Thoracic aorta (tissue), 2 donors: ENCODE data around the gene BLM. TPM values are rescaled to one million over a fixed set of nuclear protein-coding genes. Genes with fewer than 3 reads are reported as not detected.

Source experiments
- ATAC-seq: fragments of 150-250 bp; one replicate; pipeline ENCODE4 v1.8.0; 2017; ENCODE audit warnings: low read depth; ENCODE audit not compliant: insufficient number of reproducible peaks, low FRiP score
- DNase-seq: peaks from one replicate; pipeline ENCODE4 v3.0.0-alpha.2; 2020; ENCODE audit warnings: low spot score
- H3K27ac ChIP-seq, 2 donors: fragments of 200-600 bp; sonication (generic); 1 replicate in 1 of 2; 2 replicates in 1 of 2; pipeline ENCODE4 v1.5.1; 2016; ENCODE audit warnings: mild to moderate bottlenecking in 2 of 2, moderate library complexity in 2 of 2
- H3K27me3 ChIP-seq: fragments of 200-600 bp; sonication (generic); replicated peaks from 2 replicates; pipeline ENCODE4 v1.6.0; 2016; ENCODE audit warnings: mild to moderate bottlenecking; ENCODE audit not compliant: insufficient read depth
- H3K36me3 ChIP-seq: fragments of 200-600 bp; sonication (generic); one replicate; pipeline ENCODE4 v1.5.1; 2016
- H3K4me1 ChIP-seq, 2 donors: fragments of 200-600 bp; sonication (generic); 1 replicate in 1 of 2; 2 replicates in 1 of 2; pipeline versions ENCODE4 v1.5.1 to v1.6.0; 2016; ENCODE audit warnings: low read depth in 2 of 2, mild to moderate bottlenecking in 1 of 2; ENCODE audit not compliant: control insufficient read depth in 1 of 2
- H3K4me3 ChIP-seq: fragments of 200-600 bp; sonication (generic); 2 replicates; pipeline ENCODE4 v1.5.1; 2016; ENCODE audit warnings: mild to moderate bottlenecking
- H3K9me3 ChIP-seq: fragments of 200-600 bp; sonication (generic); 2 replicates; pipeline ENCODE4 v1.5.1; 2016
- total RNA-seq, 2 donors: library from RNA; depleted of rRNA; stranded (reverse); fragments of >200 nt; gene quantifications; one replicate each; pipeline versions ENCODE4 v1.1.0 to v1.2.3, GENCODE V29; 2016
- TF ChIP-seq, protein P1 (sequence below): fragments of 200-600 bp; sonication (generic); IDR thresholded peaks from one replicate; pipeline ENCODE4 v1.5.1; 2019; ENCODE audit warnings: antibody characterized with exemption

BLM gene
- total RNA-seq, 2 donors from 2014 or later = 0.49 to 0.81 TPM

GRCh38 chr15:90761629-90762028 is 44.5 kb downstream of the BLM start:
- Histone ChIP-seq H3K9me3 (no peaks in the 10 kb centered on the region), H3K36me3 (no peaks in the 10 kb centered on the region), H3K27ac (peak overlapping the region in 1 of 2 donors; percentile 13), H3K27me3 (no peaks in the 10 kb centered on the region), H3K4me1 (peaks cover 8 to 9% of the 10 kb centered on the region in 2 donors), H3K4me3 (no peak overlapping the region)
- TF ChIP-seq, protein P1, sequence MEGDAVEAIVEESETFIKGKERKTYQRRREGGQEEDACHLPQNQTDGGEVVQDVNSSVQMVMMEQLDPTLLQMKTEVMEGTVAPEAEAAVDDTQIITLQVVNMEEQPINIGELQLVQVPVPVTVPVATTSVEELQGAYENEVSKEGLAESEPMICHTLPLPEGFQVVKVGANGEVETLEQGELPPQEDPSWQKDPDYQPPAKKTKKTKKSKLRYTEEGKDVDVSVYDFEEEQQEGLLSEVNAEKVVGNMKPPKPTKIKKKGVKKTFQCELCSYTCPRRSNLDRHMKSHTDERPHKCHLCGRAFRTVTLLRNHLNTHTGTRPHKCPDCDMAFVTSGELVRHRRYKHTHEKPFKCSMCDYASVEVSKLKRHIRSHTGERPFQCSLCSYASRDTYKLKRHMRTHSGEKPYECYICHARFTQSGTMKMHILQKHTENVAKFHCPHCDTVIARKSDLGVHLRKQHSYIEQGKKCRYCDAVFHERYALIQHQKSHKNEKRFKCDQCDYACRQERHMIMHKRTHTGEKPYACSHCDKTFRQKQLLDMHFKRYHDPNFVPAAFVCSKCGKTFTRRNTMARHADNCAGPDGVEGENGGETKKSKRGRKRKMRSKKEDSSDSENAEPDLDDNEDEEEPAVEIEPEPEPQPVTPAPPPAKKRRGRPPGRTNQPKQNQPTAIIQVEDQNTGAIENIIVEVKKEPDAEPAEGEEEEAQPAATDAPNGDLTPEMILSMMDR = no peak
- no peak for ATAC-seq
- no peak for DNase-seq

DNA sequence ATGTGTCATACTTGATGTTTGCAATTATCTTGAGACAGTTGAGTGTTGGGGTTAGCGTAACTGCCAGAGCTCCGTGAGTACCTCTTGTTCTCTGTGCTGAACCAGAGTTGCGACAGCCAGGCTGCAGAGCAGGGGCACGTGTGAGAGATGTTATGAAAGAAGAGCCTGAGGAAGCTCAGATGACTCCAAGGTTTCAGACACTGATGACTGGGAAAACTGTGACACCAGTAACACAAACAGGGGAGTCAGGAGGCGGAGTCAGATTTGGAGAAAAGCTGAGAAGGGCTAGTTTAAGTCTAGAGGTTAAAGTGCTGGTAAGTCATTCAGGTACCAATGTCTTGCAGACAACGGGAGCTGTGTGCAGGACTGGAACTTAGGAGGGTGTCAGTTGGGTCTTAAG is 45.0 kb downstream of the BLM start:
- peak; percentile 53 for DNase-seq
- peak; percentile 67 for ATAC-seq
- TF ChIP-seq, protein P1 = no peak

GRCh38 chr15:90763366-90764099 is 46.4 kb downstream of the BLM start:
- DNase-seq = no peak
- Histone ChIP-seq H3K27me3 (no peaks in the 10 kb centered on the region), H3K36me3 (no peaks in the 10 kb centered on the region), H3K9me3 (no peaks in the 10 kb centered on the region), H3K27ac (no peak overlapping the region), H3K4me3 (no peak overlapping the region), H3K4me1 (peaks cover 8 to 9% of the 10 kb centered on the region in 2 donors)
- ATAC-seq = no peak
- TF ChIP-seq, protein P1 = no peak

More for the DNA sequence above, 45.0 kb downstream of the BLM start:
- Histone ChIP-seq H3K36me3 (no peaks in the 10 kb centered on the region), H3K27ac (peak overlapping the region in 1 of 2 donors; percentile 28), H3K9me3 (no peaks in the 10 kb centered on the region), H3K27me3 (no peaks in the 10 kb centered on the region), H3K4me1 (peaks cover 8 to 9% of the 10 kb centered on the region in 2 donors), H3K4me3 (no peak overlapping the region)

DNA sequence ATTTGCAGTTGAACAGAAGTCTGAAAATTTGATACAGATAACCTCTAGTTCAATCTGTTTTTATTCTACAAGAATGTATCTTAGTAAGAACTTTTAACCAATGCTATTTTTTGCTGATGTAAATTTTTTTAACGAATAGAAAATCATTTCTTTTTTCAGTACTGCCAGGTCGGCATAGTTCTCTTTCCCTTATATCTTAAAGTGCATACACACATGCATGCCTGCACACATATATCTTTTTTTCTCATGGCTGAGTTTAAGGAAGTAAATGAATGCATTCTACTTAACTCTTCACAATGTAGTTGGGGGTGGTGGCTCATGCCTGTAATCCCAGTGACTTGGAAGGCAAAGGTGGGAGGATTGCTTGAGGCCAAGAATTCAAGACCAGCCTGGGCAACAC is 48.4 kb downstream of the BLM start:
- H3K4me1 ChIP-seq = peaks cover 8 to 9% of the 10 kb centered on the region in 2 donors
- no peak for ATAC-seq
- no peak for DNase-seq

GRCh38 chr15:90765966-90766365 is 48.8 kb downstream of the BLM start:
- no peak overlapping the region for H3K4me3 ChIP-seq
- DNase-seq = no peak
- H3K27ac ChIP-seq = no peak overlapping the region
- H3K4me1 ChIP-seq = peaks cover 8 to 9% of the 10 kb centered on the region in 2 donors
- no peaks in the 10 kb centered on the region for H3K9me3 ChIP-seq
- no peak for ATAC-seq
- TF ChIP-seq, protein P1 = no peak
- H3K36me3 ChIP-seq = no peaks in the 10 kb centered on the region
- H3K27me3 ChIP-seq = no peaks in the 10 kb centered on the region

More for the DNA sequence above, 48.4 kb downstream of the BLM start:
- TF ChIP-seq, protein P1 = no peak
- Histone ChIP-seq H3K27me3 (no peaks in the 10 kb centered on the region), H3K9me3 (no peaks in the 10 kb centered on the region), H3K36me3 (no peaks in the 10 kb centered on the region), H3K27ac (no peak overlapping the region), H3K4me3 (no peak overlapping the region)
